ENCODE results near the gene POU6F2.

GRCh38 chr7:39493934-39494333 is 516.2 kb downstream of the POU6F2 start:
- no peak for TF ChIP-seq CTCF (IDR thresholded peaks at IDR 0.05)
- no peak for TF ChIP-seq SMC3 (IDR thresholded peaks at IDR 0.05)
- TF ChIP-seq, protein P1, sequence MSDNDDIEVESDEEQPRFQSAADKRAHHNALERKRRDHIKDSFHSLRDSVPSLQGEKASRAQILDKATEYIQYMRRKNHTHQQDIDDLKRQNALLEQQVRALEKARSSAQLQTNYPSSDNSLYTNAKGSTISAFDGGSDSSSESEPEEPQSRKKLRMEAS (IDR thresholded peaks at IDR 0.05), result no peak
- no peak for TF ChIP-seq NR3C1 (IDR thresholded peaks at IDR 0.05)
